Natural killer cell treated with Interleukin-12 subunit alpha and Interleukin-12 subunit beta and Interleukin-15 and Interleukin-18, amount 100 ng/mL, for 72 hours (primary cell): Measurements from ENCODE around the gene GRB7. TPM values are rescaled to one million over a fixed set of nuclear protein-coding genes. Genes with fewer than 3 reads are reported as not detected.
"Not testable (repeated sequence)": the region's sequence is repeated elsewhere in the genome, so short reads cannot be mapped to it uniquely, and the experiment has no call there.

ENCODE experiments used
- ATAC-seq, 2 donors: fragments of 150-1000 bp; cut with Tn5 transposase in 1 of 2; sonication (Bioruptor Pico), chemical (Tn5 transposase) in 1 of 2; 2 replicates each; pipeline ENCODE4 v1.10.0; 2021
- DNase-seq: peaks from one replicate; pipeline ENCODE4 v3.0.0; 2022; ENCODE audit warnings: low spot score
- H3K27ac Mint-ChIP-seq, 2 donors: 1 replicate in 1 of 2; 2 replicates in 1 of 2; pipeline ENCODE4 v1.8.0; 2022; ENCODE audit warnings: mixed read lengths in 2 of 2, mild to moderate bottlenecking in 1 of 2, moderate library complexity in 1 of 2
- H3K27me3 Mint-ChIP-seq, 2 donors: 1 replicate in 1 of 2; 2 replicates in 1 of 2; pipeline ENCODE4 v1.8.0; 2022; ENCODE audit warnings: mixed read lengths in 2 of 2
- H3K36me3 Mint-ChIP-seq: one replicate; pipeline ENCODE4 v1.8.0; 2022; ENCODE audit warnings: mixed read lengths
- H3K4me1 Mint-ChIP-seq, 2 donors: 1 replicate in 1 of 2; 2 replicates in 1 of 2; pipeline ENCODE4 v1.8.0; 2022; ENCODE audit warnings: low read depth in 2 of 2, mixed read lengths in 2 of 2, mild to moderate bottlenecking in 1 of 2
- H3K4me3 Mint-ChIP-seq: one replicate; pipeline ENCODE4 v1.8.0; 2022; ENCODE audit warnings: mixed read lengths
- H3K9me3 Mint-ChIP-seq: 2 replicates; pipeline ENCODE4 v1.8.0; 2022; ENCODE audit warnings: mixed read lengths
- total RNA-seq, 2 donors: library from RNA; stranded (reverse); gene quantifications; one replicate each; pipeline ENCODE4 v1.2.3, GENCODE V29; 2022

Gene GRB7
- total RNA-seq, 2 donors from 2014 or later = 0.36 TPM; not detected in 1

- no peak overlapping the region for H3K4me3 Mint-ChIP-seq
- H3K4me1 Mint-ChIP-seq = peaks cover 29 to 42% of the 10 kb centered on the region in 2 donors
- H3K9me3 Mint-ChIP-seq = no peaks in the 10 kb centered on the region
- ATAC-seq (peak; percentile 62 to 83), DNase-seq (no peak)
- H3K36me3 Mint-ChIP-seq = no peaks in the 10 kb centered on the region
- peaks cover 13 to 21% of the 10 kb centered on the region in 2 donors for H3K27me3 Mint-ChIP-seq
- H3K27ac Mint-ChIP-seq = peak overlapping the region in 1 of 2 donors; percentile 64
These were observed 34.5 kb upstream of the GRB7 start for GRCh38 chr17:39702901-39703893.

DNA sequence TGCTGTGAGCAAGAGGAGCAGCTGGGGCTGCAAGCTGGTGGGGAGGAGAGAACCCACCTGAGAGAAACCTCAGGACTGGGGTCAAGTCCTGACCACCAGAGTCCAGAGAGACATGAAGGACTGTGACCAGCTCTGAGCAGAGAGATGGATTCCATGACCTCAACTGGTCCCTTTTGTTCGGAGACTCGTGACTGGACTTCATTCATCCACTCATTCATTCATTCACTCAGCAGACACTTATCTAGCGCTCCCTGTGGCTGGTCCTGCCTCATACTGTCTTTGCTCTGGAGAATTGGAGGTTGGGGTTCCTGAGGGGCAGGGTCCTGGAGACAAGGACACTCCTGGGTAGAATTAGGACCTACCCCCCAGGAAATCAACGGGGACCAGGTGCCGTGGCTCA, 33.8 kb upstream of the GRB7 start:
- DNase-seq (no peak), ATAC-seq (peak in 1 of 2 donors; percentile 2)
- Mint-ChIP-seq H3K4me3 (no peak overlapping the region), H3K27me3 (peaks cover 13 to 17% of the 10 kb centered on the region in 2 donors), H3K9me3 (no peaks in the 10 kb centered on the region), H3K27ac (peak overlapping the region in 1 of 2 donors; percentile 64), H3K36me3 (no peaks in the 10 kb centered on the region), H3K4me1 (peaks cover 33 to 49% of the 10 kb centered on the region in 2 donors)

DNA sequence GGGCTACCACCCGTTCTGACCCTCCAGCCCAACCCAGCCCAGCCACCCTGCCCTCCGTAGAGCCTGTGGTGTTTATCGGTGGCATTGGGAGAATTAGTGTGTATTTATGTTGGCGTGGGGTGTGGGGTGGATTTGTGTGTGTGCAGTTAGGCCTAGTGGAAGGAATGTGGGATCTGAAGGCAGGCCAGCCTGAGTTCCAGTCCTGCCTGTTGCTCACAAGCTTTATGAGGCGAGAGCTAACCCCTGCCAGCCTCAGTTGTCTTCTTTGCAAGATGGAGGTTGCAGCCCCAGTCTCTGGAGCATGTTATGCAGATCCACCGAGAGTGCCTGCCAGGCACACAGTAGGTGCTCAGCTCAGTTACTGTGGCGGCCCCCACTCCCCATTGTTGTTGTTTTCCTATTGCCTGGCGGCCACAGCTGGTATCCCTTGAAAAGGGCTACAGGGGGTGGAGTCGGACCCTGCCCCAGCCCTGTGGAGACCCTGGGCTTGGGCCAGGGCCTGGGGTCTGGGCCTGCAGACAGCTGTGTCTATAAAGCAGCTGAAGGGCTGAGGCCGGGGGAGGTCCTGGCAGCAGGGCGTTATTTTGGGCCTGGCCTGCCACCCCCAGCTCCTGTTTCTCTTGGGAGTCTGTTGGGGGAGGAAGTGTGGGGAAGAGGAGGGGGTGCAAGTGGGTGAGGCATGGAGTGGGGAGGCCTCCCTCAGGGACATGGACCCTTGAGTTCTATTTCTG, 32.8 kb upstream of the GRB7 start:
- no peak for ATAC-seq
- DNase-seq = no peak
- peaks cover 7 to 8% of the 10 kb centered on the region in 2 donors for H3K27me3 Mint-ChIP-seq
- H3K36me3 Mint-ChIP-seq = no peaks in the 10 kb centered on the region
- H3K4me1 Mint-ChIP-seq = peaks cover 37 to 53% of the 10 kb centered on the region in 2 donors
- no peaks in the 10 kb centered on the region for H3K9me3 Mint-ChIP-seq
- peak overlapping the region in 1 of 2 donors; percentile 64 for H3K27ac Mint-ChIP-seq
- no peak overlapping the region for H3K4me3 Mint-ChIP-seq

DNA sequence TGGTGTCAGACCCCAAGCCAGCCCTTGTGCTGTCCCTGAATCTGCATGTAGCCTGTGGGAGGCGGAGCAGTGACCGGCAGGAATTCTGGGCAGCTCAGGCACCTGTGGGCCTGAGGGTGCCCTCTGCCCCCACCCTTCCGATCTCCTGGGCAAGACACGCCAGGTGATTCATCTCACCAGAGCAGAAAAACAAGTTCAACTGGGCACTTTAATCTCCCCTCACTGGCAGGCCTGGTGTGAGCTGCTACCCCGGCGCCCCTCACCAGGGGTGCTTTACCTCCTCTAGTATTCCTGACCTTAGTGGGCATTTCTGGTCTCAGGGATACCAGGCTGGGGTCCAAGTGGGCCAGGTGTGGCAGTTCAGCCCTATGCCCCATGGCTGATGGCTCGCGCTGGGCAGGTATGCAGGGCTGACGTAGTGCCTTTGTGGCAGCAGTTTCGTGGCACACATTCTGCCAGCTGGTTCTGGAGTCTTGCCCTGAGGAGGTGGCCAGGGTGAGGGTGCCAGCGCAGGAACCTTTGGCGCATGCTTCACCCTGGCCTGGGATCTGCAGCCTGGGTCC, 31.9 kb upstream of the GRB7 start:
- ATAC-seq (no peak), DNase-seq (no peak)
- Mint-ChIP-seq H3K27ac (no peak overlapping the region), H3K9me3 (no peaks in the 10 kb centered on the region), H3K4me1 (peaks cover 37 to 57% of the 10 kb centered on the region in 2 donors), H3K27me3 (peaks cover 4 to 7% of the 10 kb centered on the region in 2 donors), H3K4me3 (no peak overlapping the region), H3K36me3 (no peaks in the 10 kb centered on the region)

GRCh38 chr17:39706383-39706782, 31.4 kb upstream of the GRB7 start:
- Mint-ChIP-seq H3K4me3 (no peak overlapping the region), H3K27me3 (peaks cover 0 to 2% of the 10 kb centered on the region in 2 donors), H3K36me3 (no peaks in the 10 kb centered on the region), H3K9me3 (no peaks in the 10 kb centered on the region), H3K4me1 (peaks cover 33 to 52% of the 10 kb centered on the region in 2 donors), H3K27ac (no peak overlapping the region)
- no peak for ATAC-seq
- no peak for DNase-seq

GRCh38 chr17:39706921-39707337, 30.8 kb upstream of the GRB7 start:
- no peak for ATAC-seq
- Mint-ChIP-seq H3K27me3 (no peaks in the 10 kb centered on the region), H3K4me3 (peak overlapping the region; percentile 52), H3K9me3 (no peaks in the 10 kb centered on the region), H3K27ac (peak overlapping the region; percentile 78 to 92), H3K36me3 (no peaks in the 10 kb centered on the region), H3K4me1 (peaks cover 38 to 54% of the 10 kb centered on the region in 2 donors)
- DNase-seq = no peak

GRCh38 chr17:39709319-39709997, 28.3 kb upstream of the GRB7 start:
- peak; percentile 69 to 74 for ATAC-seq
- Mint-ChIP-seq H3K36me3 (no peaks in the 10 kb centered on the region), H3K4me3 (peak overlapping the region; percentile 75), H3K4me1 (peaks cover 31 to 34% of the 10 kb centered on the region in 2 donors), H3K27ac (peak overlapping the region; percentile 78 to 92), H3K27me3 (no peaks in the 10 kb centered on the region), H3K9me3 (no peaks in the 10 kb centered on the region)
- no peak for DNase-seq

DNA sequence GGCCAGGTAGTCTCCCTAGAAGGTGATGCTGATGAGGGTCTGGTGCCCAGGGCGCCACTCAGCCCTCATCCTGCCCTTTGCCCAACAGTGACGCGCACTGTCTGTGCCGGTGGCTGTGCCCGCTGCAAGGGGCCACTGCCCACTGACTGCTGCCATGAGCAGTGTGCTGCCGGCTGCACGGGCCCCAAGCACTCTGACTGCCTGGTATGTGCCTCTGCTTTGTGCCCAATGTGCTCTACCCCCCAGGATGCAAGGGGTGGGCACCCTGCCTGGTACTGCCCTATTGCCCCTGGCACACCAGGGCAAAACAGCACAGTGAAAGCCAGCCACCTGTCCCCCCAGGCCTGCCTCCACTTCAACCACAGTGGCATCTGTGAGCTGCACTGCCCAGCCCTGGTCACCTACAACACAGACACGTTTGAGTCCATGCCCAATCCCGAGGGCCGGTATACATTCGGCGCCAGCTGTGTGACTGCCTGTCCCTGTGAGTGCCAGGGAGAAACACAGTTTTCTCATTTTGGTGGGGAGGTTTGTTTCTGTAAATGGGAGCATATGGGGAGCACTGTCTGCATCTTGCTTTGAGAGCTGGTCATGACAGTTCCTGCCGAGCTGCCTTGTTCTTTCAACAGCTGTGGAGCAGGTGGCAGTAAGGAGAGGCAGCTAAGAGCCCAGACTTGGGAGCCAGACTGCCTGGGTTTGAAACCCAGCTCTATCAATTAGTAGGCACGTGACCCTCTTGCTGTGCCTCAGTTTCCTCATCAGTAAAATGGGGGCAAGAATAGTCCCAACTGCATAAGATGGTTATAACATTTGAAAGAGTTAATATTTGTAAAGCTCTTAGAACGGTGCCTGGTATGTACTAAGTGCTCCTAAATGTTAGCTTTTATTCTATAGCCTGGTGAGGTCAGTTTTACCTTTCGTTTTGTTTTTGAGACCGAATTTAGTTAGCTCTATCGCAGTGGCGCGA, 27.5 kb upstream of the GRB7 start:
- Mint-ChIP-seq H3K4me1 (peaks cover 30 to 31% of the 10 kb centered on the region in 2 donors), H3K4me3 (peak overlapping the region; percentile 75), H3K27ac (peak overlapping the region; percentile 78 to 92), H3K9me3 (no peaks in the 10 kb centered on the region), H3K36me3 (no peaks in the 10 kb centered on the region), H3K27me3 (no peaks in the 10 kb centered on the region)
- DNase-seq = no peak
- peak; percentile 12 to 62 for ATAC-seq

GRCh38 chr17:39711071-39711470, 26.7 kb upstream of the GRB7 start:
- ATAC-seq, H3K27me3 Mint-ChIP-seq, H3K4me3 Mint-ChIP-seq, H3K36me3 Mint-ChIP-seq, DNase-seq, H3K9me3 Mint-ChIP-seq: not testable (repeated sequence)
- Mint-ChIP-seq H3K4me1 (peaks cover 30 to 31% of the 10 kb centered on the region in 2 donors), H3K27ac (peak overlapping the region in 1 of 2 donors; percentile 39)

DNA sequence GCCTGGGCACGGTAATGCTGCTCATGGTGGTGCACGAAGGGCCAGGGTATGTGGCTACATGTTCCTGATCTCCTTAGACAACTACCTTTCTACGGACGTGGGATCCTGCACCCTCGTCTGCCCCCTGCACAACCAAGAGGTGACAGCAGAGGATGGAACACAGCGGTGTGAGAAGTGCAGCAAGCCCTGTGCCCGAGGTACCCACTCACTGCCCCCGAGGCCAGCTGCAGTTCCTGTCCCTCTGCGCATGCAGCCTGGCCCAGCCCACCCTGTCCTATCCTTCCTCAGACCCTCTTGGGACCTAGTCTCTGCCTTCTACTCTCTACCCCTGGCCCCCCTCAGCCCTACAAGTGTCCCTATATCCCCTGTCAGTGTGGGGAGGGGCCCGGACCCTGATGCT, 25.9 kb upstream of the GRB7 start:
- ATAC-seq (no peak), DNase-seq (no peak)
- no peaks in the 10 kb centered on the region for H3K27me3 Mint-ChIP-seq
- H3K4me1 Mint-ChIP-seq = peaks cover 29 to 30% of the 10 kb centered on the region in 2 donors
- H3K4me3 Mint-ChIP-seq = no peak overlapping the region
- H3K27ac Mint-ChIP-seq = peak overlapping the region in 1 of 2 donors; percentile 39
- H3K36me3 Mint-ChIP-seq = no peaks in the 10 kb centered on the region
- H3K9me3 Mint-ChIP-seq = no peaks in the 10 kb centered on the region

- Mint-ChIP-seq H3K4me3 (no peak overlapping the region), H3K9me3 (no peaks in the 10 kb centered on the region), H3K4me1 (peaks cover 11 to 15% of the 10 kb centered on the region in 2 donors)
These were observed 23.5 kb upstream of the GRB7 start for GRCh38 chr17:39714234-39714633.

DNA sequence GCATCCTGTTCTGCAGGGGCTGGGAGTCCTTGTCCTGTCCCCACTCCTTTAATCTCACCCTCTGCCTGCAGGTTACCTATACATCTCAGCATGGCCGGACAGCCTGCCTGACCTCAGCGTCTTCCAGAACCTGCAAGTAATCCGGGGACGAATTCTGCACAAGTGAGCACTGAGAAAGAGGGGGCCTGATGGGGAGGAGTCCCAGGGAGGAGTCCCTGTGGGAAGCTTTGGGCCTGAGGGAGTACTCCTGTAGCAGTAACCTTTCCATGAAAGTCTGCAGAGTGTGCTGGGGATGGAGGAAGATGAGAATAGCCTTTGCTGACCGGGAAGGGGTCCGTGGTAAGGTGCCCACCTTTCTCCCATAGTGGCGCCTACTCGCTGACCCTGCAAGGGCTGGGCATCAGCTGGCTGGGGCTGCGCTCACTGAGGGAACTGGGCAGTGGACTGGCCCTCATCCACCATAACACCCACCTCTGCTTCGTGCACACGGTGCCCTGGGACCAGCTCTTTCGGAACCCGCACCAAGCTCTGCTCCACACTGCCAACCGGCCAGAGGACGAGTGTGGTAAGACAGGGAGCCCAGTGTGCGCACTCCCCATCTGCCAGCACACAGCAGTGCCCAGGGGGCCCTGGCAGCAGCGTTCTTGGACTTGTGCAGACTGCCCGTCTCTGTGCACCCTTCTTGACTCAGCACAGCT, 22.2 kb upstream of the GRB7 start:
- Mint-ChIP-seq H3K4me3 (no peak overlapping the region), H3K36me3 (no peaks in the 10 kb centered on the region), H3K27ac (no peak overlapping the region), H3K9me3 (no peaks in the 10 kb centered on the region), H3K4me1 (peaks cover 9 to 11% of the 10 kb centered on the region in 2 donors), H3K27me3 (no peaks in the 10 kb centered on the region)
- no peak for DNase-seq
- no peak for ATAC-seq

More at GRCh38 chr17:39714234-39714633, 23.5 kb upstream of the GRB7 start:
- ATAC-seq (no peak), DNase-seq (no peak)
- H3K27me3 Mint-ChIP-seq = no peaks in the 10 kb centered on the region
- no peak overlapping the region for H3K27ac Mint-ChIP-seq
- H3K36me3 Mint-ChIP-seq = no peaks in the 10 kb centered on the region
